ENCODE measurements around the gene RIC3.

RIC3 gene

DNA sequence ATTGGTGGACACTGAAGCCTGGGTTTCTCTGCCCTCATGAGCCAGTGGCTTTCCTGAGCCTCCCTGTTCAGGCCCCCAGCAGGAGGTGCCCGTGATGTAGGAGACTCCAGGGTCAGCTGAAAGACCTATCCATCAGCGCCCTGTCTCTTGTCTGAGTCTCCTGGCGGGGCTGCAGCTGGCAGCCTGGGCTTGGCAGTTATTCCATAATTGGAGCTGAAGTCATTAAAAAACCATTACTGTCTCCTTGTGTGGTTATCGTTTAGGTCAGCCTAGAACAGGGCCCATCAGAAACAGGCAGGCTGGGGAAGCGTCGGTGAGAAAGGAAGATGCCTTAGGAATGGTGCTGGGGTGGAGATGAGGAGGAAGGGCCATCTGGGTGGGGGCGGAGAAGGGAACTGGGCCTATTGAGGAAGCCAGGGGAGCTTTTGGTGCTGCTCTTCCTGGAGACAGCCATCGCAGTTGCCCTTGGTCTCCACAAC lies 82.8 kb downstream of the RIC3 start:
- DNase-seq = no peak

DNA sequence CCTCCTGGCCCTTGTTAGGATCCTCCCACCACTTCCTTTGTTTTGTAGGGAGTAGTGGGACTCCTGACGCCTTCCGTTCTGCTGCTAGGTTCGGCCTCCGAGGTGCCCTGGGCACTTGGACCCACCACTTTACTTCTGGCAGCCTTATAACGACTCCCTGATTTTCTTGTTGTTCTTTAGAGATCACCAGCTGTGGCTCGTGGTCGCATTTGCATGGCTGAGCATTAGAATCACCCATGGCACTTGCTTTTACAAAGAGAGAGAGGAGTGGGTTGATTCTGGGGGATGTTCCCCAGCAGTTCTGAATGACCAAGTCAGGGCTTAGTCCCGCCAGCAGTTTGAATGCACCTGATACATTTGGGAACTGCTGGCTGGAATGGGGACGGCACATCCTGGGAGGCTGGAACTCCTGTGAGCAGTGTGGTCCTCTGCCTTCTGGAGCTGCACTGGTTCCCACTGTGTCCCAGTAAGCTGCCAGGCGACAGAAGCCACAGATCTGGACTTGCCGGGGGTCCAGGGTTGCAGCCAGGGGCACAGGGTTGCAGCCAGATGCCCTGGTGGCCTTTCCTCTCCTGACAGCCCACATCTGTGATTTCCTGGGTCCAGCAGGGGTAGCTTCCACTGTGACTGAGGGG lies 83.7 kb downstream of the RIC3 start:
- no peak for DNase-seq

DNA sequence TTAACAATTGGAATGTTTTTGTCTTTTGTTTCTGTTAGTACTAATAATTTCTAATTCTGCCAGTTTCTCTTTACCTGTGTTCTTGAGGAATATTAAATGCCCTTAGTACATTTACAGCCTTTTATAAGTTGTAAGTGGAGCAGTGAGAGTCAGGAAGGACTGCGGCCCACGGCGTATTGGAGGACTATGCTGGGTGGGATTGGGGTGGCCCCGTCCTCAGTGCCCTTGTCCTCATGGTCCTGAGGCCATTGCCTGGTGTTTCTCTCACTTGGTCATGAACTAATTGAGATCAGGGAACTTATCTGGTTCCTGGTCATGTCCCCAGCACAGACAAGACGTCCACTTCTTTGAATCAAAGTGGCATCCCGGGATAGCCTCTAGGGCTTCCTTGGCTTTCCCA lies 84.5 kb downstream of the RIC3 start:
- DNase-seq = no peak

DNA sequence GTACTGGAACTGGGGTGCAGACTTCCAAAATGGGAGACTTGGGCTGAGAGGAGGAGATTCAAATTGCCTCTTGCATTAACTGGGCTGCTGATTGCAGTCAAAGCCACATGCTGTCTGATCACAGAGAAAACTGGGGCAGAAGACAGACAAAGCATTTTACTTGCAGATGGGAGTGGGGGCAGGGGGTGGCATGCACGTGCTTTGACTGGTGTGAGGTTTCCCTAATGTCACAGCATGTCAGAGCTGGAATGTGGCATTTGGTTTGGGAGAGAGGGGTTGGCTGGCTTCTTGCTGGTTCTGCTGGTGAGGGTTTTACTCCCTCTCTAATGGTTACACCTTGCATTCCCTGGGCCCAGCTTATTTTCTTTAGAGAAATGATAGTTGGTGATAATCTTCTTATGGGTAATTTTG lies 84.9 kb downstream of the RIC3 start:
- no peak for DNase-seq

DNA sequence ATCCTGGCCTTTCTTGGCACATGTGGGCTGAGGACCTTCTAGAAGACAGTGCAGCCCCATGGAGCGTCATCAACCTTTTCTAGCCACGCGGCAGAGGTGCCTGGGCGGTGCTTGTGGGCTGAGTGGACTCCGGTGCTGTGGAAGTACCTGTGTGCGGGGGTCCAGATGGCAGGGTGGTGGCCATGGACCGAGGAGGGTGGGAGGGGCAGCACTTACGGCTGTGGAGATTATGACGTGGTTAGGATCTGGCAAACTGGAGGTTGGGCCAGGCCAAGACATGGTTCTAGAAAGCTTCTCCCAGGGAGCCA lies 85.8 kb downstream of the RIC3 start:
- no peak for DNase-seq

DNA sequence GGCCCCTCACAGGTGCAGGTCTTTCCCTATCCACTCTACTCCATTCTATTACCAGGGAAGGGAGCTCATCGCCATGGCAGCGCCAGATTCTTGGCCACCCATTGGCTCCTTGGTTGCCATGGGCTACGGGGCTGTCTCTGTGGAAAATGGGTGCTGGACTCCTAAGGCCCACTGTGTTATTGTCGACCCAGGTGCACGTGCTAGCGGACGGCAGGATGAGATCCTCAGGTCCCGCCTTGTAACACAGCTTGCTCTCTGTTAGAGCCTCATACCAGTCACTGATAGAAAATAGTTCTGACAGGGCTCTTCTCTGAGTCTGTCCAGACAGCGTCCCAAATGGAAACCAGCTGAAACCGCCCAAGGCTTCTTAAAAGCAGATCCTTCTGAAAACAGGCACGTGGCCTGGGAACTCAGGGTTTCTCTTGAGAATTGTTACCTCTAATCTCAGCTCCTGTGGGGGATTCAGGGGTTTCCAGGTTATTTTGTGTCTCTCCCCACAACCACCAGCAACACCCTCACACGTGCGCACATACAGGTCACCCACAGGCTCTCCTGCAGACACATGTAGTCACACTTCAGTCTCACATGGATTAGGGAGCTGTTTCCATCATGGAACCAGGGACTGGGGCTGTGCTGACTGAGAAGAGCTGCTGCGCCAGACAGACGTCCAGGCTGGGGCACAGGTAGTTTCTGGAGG lies 86.3 kb downstream of the RIC3 start:
- DNase-seq = no peak

DNA sequence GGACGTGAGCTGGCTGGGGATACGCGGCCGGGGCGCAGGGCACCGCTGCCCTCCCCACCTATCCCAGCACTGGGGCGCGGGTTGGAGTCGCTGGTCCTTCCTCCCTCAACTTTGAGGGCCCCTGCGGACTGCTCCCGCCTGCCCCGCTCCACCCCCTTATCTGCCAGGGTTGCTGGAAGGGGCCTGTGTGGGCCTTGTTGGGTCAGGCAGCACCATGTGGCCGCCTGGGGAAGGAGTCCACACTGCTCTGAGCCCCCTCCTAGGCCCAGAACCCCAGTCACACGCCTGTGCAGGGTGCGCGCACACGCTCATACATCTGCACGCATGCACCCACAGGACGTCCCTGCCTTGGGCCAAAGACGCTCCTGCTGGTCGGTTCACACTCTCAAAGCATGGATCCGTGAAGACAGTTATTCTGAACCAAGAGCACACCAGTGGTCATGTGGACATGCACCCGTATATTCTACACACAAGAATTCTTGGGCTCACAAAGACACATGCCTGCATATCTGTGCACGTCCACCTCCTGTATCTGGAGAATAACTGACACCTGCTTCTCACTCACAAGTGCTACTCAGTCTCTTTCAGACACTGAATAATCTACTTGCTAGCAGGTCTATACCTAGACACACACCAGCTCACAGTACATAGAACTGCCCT lies 87.1 kb downstream of the RIC3 start:
- DNase-seq = no peak

DNA sequence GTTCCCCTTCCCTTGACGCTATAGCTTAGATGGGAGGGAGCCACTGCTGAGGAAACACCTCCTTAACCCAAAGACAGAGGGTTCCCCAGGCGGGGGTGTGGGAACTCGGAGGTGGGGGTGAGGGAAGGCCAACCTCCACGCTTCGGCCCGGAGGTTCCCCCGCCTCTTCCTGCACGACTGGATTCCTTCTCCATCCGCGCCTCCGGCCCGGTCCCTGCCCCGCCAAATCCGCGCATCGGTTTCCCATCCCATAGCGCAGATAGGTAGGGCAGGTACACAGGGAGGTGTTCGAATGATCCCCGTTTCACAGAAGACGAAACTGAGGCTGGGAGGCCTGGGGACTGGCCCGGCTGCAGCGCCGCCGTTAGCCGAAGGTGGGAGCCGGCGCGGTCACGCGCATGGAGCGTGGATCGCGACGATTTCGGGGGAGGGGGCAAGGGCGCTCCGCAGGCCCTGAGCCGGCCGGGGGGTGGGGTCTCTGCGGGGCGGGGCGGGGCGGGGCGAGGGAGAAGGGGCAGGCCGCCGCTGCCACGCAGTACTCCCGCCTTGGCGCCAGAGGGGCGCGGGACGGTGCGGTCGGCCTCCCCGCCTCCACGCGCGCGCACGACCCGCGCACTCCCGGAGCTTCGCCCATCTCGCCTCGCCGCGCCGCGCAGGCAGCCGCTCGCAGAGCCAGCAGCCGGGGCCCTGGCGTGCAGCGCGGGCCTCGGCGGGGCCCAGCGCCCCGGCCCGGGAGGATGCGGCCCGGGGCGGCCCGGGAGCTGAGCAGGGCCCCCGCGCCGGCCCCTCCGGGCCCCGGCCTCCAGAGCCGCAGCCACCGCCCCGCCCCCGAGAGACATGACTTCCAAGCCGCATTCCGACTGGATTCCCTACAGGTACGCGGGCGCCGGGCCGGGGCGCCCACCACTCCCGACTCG lies 87.9 kb downstream of the RIC3 start, which contains the start of gene TUB:
TSS of gene TUB (plus strand) at position 538 of the 917 bp plus-strand sequence. CDS start at position 838, 300 bp downstream.
- DNase-seq = peak in 1 of 2 donors; percentile 34

DNA sequence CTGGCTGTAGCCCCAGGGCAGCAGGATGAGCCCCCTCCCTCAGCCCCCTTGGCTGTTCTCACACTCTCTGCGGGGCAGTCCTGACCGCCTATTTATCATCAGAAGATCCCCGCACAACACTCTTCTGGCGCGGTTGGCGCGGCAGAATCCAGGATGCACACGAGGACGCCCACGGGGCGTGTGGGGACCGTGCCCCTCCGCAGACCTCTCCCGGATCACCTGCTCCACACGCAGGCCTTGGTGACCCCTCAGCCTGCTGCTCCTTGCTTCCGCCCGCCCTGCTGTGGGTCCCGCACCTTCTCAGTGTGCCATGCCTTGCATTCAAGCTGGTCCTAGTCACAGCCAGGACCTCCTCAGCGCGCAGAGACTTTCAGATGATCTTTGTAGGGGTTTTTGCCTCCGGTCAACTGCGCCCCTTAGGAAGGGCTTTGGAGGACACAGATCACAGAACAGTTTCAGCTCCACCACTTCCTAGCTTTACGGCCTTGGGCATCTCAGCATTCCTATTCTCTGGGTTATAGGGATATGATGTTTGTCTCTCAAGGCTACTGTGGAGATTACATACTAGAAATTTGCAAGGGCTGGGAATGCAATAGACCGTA lies 88.7 kb downstream of the RIC3 start:
- DNase-seq = no peak

DNA sequence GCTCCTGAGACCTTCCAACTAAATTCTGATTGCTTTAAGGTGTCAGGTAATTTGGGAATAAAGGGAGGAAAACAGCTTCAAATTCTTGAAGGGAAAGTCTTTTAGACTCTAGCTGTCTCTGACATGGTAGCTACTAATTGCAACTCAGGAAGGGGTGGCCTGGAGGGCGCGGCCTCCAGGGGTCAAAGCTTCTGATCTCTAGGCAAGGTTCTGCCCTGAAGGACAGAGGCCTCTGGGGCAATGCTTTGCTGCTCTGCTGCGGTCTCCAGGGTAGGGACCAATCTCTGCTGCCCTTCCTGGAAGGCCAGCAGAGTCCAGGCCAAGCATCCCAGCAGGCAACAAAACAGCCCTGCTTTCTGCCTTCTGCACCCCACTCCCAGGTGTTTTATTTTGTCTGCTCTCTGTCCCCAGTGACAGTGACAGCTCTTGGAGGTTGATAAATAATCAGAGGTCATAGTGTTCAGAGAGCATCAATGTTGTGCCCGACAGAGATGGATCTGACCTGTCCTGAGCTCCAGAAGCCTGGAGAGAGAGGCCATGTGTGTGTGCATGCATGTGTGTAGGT lies 89.6 kb downstream of the RIC3 start:
- DNase-seq = no peak

DNA sequence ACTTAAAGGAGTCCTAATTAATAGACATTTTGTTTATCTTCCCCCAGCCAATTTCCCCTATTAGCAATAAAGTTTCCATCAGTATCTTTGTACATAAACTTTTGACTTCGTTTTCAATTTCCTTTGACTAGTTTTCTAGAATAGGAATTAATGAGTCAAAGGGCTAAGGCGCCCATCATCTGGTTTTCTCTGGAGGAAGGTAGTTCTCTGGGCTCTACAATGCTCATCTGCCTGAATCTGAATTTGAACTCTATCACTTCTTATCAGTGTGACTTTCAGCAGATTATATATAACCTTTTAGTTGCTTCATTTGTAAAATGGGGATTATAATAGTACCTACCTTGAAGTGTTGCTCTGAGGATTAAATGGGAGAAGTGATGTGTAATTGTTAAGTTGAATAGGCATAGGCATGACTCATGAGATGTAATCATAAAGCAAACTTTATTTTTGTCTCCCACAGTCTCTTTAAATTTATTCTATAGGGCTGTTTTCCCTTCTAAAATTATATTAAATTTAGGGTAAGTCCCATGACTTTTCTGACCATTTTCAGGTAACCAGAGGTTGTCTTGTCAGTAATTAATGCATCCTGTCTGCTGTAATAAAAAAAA lies 93.6 kb downstream of the RIC3 start:
- DNase-seq = no peak

DNA sequence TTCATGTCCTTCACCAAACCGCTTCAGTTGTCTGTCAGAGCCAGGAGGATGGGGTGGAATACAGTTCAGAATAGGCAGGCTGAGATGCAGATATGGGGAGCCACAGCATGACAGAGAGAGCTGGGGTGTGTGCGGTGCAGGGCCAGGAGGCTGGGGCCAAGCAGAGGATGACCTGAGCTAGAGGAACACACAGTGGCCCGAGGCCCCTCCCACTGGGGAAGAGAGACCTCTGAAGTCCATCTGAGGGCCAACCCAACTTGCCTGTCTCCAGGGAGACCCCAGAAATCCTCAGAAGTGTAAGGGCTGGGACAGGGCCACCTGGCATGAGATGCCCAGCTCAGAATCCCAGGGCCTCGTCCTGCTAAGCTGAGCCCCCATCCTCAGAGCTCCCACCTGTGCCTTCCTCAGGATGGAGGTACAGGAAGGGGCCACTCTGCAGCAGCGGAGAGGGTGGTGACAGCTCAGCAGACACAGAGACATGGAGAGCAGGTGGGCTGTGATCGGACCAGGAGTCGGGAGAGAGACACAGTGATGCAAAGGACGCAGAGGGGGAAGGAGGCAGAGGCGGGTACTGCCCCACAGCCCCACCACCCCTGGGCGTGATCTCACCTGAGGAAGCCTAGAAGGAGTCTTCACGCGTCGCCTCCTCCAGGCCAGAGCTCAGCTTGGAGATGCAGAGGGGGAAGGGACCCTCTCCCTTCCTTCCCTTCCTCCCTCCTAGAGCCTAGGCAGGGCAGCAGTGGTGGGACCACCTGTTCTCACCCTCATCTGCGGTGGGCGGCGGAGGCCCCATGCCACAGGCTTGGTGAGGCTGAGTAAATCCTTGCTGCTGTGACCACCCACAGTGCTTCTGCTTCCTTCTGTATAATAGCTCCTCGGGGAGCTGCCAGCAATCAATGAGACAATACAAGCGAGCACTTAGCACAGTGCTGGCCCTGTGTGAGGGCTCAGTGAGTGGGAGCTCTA lies 96.9 kb downstream of the RIC3 start:
- DNase-seq = no peak

DNA sequence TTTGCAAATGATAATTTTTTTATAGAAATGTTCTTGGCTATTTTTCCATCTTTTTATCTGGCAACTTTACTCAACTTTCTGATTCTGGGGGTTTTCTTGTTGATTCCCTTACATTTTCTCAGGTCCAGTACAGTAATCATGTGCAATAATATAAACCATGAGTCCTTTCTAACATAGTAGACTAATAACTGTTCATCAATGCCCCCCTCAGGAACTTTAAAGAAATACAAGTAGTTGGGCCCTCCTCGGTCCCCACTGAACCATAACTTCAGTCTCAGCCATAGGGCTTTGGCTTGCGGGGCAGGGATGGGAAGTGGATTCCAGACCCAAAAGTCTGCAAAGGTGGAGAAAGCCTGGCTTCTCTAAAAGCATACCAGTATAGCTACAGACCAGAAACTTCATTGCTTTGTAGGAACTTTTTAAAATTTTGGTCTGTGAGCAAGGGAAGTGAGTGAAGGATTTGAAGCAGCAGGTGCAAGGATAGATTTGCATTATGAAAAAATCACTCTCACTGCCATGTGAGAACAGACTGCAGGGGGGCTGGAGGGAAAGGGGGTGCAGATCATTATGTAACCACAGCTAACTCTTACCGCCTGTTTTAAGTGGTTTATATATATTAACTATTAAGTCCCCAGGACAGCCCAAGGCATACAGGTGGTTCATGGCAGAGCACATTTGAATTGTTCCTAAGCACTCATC lies 98.3 kb downstream of the RIC3 start:
- no peak for DNase-seq

DNA sequence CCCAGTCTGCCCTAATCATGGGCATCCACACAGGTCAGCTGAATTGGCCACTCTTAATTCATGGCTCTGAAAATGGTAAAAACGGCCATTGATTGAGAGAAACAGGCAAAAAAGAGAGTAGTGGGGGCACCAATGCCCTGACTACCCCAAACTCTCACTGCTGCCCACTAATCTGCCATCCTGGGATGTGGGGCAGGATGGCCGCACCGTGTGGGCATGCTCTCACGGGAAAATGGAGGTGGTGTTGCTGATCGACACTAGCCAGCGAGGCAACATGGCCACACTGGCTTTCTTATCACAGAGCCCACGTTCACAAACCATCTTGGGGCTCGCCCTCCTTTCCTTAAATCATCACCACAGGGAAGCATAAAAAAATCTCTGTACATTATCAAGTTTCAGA lies 99.1 kb downstream of the RIC3 start:
- no peak for DNase-seq

DNA sequence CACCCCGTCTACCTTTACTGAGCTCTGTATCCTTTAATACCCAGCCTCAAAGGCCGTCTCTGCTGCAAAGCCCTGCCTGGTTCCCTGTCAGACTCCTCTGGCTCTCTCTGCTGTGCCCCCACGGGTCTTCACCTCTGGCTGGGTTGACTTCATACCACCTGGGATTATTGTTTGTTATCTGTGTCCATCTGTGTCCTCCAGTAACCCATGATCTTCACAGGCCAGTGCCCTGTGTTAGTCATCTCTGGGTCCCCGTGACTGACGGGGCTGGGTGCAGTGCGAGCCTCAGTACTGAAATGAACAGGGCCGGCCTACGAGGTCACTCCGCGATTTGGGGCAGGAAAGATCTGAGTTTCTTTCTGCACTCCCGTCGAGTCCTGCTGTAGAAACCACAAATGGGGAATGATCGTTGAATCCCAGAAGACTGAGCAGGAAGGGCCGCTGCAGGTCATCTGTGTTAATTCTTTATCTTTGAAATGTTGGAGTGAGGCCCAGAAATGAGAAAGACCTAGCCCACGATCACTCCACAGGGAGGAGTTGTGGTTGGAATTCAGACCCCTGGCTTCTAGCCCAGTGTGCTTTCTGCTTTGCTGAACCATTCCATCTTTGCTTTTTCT lies 100.1 kb downstream of the RIC3 start:
- DNase-seq = no peak

DNA sequence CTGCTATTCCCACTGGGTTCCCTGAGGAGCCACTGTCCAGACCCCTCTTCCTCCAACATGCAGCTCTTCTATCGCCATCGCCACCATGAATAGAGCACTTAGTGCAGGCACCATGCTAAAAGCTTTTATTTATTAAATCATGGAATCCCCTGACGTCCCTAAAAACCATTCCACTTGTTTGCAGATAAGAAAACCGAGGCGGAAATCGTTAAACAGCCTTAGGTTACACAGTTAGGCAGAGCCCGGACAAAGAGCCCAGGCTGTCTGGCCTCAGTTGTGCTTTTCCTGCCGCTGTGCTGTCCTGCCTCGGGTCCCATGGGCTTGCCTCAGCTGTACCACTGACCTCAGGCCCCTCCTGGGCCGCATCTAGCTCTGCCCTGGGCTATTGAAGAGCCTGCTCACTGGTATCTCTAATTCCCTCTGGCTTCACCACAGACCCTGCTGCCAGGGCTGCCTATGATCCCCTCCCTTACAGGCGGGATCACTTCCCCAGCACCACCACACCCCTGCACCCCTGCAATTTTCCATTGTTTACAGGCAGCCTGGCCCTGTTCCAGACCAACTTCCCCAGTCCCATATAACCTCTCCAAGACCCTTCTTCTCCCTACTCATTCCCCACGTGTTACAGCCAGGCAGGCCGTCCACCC lies 100.8 kb downstream of the RIC3 start:
- DNase-seq = no peak

DNA sequence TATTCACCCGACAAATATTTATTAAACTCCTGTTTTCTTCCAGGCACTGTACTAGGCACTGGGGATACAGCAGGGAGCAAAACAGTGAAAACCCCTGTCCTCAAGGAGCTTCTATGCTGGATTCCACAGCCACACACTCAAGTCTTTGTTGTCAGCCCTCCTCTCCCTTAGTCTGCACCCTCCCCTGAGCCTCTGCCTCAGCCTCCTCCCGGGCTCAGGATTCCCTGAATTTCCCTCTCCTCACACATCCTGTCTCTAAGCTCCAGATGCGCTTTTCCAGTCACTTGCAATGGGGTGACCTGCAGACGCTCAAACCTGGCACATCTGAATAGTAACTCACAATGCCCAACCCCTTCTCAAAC lies 101.3 kb downstream of the RIC3 start:
- DNase-seq = no peak

DNA sequence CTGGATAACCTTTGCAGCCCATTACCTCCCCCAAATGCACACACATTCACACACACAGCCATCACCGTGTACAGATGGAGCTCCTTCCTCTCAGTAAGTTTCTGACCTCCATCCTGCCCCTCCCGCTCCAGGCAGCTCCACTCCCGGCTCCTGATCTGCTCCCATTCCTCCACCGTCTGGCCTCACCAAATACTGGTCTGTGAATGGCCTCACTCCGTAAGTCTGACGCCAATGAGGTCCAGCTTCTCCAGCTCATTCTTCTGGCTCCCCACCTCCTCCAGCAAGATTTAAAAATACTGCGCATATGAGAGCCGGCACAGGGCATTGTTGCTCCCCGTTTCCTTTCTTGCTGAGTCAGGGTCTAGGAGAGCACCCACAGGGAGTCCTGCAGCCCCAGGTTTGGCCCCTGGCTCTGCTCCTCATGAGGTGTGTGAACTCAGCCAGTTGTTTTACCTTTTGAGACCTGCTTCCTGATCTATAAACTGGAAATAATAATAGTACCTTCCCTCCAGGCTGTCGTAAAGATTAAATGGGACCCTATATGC lies 101.8 kb downstream of the RIC3 start:
- DNase-seq = peak in 1 of 2 donors; percentile 7
